ENCODE results near the gene HOXC6.

GRCh38 chr12:54066408-54066807 is 38.2 kb downstream of the HOXC6 start:
- TF ChIP-seq RCOR1 (conservative IDR thresholded peaks at IDR 0.05; ENCODE audit: low read depth, low read length) (no peak), RFX5 (IDR thresholded peaks at IDR 0.05; ENCODE audit: low read depth, low read length) (no peak), PAX5 (IDR thresholded peaks at IDR 0.05; ENCODE audit: borderline replicate concordance, low read depth, low read length) (no peak), POLR2A (IDR thresholded peaks at IDR 0.05; ENCODE audit: low read depth, low read length) (no peak), CBFB (IDR thresholded peaks at IDR 0.05; ENCODE audit: low read depth) (no peak), SIX5 (IDR thresholded peaks at IDR 0.05; ENCODE audit: low read depth, low read length, severe bottlenecking) (no peak), CTCF (IDR thresholded peaks at IDR 0.05 in 2 of 3, conservative IDR thresholded peaks at IDR 0.05 in 1 of 3; ENCODE audit: control insufficient read depth in 2 of 3, extremely low read depth in 1 of 3, insufficient read depth in 1 of 3, low read depth in 3 of 3, low read length in 3 of 3) (no peak), ZBTB40 (IDR thresholded peaks at IDR 0.05; ENCODE audit: borderline replicate concordance) (no peak), USF1 (IDR thresholded peaks at IDR 0.05; ENCODE audit: borderline replicate concordance, extremely low read length, insufficient read depth, low read depth, low read length) (no peak)
- TF ChIP-seq, protein P1, sequence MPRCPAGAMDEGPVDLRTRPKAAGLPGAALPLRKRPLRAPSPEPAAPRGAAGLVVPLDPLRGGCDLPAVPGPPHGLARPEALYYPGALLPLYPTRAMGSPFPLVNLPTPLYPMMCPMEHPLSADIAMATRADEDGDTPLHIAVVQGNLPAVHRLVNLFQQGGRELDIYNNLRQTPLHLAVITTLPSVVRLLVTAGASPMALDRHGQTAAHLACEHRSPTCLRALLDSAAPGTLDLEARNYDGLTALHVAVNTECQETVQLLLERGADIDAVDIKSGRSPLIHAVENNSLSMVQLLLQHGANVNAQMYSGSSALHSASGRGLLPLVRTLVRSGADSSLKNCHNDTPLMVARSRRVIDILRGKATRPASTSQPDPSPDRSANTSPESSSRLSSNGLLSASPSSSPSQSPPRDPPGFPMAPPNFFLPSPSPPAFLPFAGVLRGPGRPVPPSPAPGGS (IDR thresholded peaks at IDR 0.05; ENCODE audit: borderline replicate concordance, insufficient read depth, low read depth, low read length, poor library complexity, severe bottlenecking), result no peak
- TF ChIP-seq, protein P2, sequence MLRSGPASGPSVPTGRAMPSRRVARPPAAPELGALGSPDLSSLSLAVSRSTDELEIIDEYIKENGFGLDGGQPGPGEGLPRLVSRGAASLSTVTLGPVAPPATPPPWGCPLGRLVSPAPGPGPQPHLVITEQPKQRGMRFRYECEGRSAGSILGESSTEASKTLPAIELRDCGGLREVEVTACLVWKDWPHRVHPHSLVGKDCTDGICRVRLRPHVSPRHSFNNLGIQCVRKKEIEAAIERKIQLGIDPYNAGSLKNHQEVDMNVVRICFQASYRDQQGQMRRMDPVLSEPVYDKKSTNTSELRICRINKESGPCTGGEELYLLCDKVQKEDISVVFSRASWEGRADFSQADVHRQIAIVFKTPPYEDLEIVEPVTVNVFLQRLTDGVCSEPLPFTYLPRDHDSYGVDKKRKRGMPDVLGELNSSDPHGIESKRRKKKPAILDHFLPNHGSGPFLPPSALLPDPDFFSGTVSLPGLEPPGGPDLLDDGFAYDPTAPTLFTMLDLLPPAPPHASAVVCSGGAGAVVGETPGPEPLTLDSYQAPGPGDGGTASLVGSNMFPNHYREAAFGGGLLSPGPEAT (IDR thresholded peaks at IDR 0.05; ENCODE audit: low read depth), result no peak

Measured in GM12878 (cell line).